HG02884 (cell line): ENCODE results near the gene SERGEF.

Experiments
- ATAC-seq: cut with Tn5 transposase; IDR thresholded peaks from one replicate; pipeline ENCODE4 v1.9.1; 2021; ENCODE audit warnings: mild to moderate bottlenecking, moderate library complexity; ENCODE audit not compliant: unreplicated experiment

SERGEF gene

GRCh38 chr11:17792161-17792560, 220.7 kb downstream of the SERGEF start:
- ATAC-seq: no peak

DNA sequence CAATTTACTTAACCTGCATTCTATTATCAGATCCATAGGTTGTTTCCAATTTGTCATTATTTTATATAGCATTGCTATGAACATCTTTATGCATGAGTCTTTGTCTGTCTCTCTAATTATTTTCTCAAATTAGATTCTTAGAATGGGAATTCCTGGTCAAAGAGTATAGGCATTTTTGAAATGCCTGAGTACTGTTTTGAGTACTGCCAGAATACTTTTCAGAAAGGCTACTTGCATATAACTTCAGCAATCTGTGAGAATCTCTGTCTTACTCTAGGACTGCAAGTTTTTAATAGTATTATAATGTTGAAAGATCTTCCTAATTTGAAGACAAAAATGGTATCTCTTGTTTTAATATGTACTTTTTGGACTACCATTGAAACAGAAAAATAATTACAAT, 221.7 kb downstream of the SERGEF start:
- no peak for ATAC-seq

DNA sequence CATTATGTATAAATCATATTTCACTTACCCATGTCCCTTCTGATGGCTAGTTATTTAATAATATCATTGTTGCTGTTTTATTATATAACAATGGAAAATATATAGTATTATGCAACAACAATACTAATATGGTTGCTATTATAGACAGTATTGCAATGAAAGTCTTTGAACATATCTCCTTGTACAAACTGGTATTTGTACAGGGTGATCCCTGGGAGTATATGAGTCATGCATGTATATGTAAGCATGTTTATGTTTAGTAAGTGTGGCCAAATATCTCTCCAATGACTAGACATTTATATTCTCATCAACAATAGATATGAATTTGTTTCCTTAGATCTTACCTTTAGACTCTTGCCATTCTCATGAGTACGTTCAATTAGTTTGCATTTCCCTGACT, 222.4 kb downstream of the SERGEF start:
- ATAC-seq: no peak

DNA sequence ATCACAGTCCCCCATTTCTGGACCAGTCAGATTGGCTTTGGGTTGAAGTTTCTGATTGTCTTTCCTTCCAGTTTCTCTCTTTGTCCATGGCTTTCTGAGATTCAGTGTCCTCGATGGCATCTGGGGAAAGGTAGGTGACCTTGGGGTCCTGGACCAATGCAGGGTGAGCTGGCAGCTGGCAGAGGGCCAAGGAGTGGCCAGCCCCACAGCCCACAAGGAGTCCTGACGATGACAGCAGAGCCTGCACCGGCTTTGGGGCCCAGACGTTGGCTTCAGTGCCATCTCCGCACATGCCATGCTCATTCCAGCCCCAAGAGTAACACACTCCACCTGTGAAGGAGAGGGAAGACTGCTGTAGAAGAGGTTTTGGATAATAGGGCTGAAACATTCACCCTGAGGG, 224.8 kb downstream of the SERGEF start:
- ATAC-seq: no peak

GRCh38 chr11:17786824-17787525, 225.9 kb downstream of the SERGEF start:
- no peak for ATAC-seq

GRCh38 chr11:17783878-17784277, 229.0 kb downstream of the SERGEF start:
- ATAC-seq: no peak

DNA sequence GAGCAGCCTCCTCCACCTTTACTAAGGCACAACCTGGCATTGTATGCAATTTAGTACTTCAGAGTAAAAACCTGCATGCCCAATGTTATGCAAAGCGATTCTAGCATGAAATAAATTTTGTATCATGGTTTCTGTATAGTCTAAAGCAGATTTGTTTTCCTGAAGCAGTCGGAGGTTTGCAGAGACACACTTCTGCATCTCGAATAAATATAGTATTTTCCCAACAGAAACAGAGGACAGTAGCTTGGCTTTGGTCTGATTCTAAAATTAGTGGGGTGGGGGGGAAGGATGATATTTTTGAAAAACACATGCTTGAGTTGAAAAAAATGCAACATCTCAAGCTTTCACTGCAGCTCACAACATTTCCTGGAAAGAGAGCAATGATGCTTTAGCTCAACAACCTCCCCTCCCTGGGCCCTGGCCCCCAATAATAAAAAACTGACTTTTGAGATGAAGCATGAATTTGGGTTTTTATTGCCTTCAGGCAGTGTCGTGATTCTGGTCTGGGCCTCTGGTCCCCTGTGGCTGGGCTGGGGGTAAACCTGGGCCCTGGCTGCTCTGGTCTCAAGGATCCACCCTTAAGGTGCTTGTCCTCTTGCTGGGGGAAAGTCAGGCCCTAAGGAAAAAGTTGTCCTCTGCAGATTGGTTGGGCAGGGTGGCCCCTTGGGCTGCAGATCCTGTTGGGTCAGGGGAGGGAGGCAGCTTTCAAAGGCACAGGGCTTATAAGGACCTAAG, 230.1 kb downstream of the SERGEF start:
- no peak for ATAC-seq

DNA sequence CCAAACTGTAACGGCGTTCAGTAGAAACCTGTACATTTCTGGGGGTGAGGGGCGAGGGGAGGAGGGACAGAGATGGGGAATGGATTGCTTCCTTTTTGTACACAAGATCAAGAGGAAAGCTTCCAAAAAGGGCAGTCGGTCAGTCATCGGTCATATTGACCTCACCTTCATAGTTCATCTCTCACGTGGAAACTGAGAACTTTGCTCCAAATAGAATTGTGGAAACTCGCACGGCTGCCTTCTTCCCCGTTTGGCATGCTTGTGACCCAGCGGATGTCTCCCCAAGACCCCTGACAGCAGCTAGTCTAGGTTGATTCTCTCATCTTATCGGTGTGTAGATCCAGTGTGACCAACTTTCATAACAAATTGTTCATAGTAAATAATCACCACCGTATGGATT, 230.7 kb downstream of the SERGEF start:
- ATAC-seq: no peak

DNA sequence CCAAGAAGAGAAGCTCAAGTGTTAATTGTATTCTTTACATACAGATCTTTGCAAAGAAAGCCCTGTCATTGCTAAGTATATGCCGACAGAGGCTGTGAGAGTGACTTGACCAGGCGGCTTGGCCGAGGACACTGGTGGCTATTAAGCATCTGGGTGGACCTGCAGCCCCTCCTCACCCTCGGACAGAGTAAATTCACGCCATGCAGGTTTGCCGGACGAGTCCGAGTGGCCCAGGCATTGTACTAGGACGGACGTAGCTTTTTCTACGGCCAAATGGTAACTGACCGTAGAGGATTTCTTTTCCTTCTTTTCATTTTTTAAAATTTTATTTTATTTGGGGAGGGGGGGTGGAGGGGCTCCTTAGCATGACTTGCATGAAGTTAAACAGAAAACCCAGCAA, 231.2 kb downstream of the SERGEF start:
- ATAC-seq: no peak

DNA sequence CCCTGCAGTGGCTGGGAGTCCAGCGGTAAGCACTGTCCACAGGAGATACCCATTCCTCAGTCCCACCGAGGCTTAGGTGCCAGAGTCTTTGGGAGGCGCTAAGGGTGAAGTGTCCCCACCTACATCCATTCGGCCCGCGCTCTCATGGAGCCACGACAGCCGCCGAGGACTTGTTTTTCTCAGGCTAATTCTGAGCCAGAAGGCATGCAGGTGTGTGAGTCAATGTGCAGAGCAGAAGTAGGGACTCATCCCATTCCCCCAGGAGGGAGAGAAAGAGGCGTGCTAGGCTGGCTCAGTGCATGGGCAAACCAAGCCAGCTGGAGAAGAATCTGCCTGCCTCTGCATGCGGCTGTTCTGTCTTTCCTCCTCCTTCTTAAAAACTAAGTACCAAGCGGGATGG, 231.6 kb downstream of the SERGEF start:
- no peak for ATAC-seq

- no peak for ATAC-seq
Measured at GRCh38 chr11:17780668-17781067, 232.2 kb downstream of the SERGEF start.

- ATAC-seq: no peak
Measured at GRCh38 chr11:17779861-17780594, 232.8 kb downstream of the SERGEF start.

- no peak for ATAC-seq
Measured at GRCh38 chr11:17778956-17779860, 233.6 kb downstream of the SERGEF start.

DNA sequence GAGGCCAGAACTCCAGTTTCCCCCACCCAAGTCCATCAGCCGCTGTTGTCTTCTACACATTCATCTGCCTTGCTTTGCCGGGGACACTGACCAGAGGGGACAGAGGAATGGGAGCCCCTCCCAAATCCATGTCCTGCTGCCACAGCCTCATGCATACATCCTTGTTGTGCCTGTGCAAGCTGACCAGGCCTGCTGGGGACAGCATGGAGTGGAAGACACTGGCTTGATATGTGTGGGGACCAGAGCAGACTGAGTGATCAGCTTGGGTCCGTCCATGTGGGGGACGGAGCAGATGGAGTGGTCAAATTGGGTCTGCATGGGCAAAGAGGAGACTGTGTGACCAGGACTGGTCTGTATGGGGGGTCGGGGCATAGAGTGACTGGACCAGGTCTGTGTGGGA, 234.5 kb downstream of the SERGEF start:
- ATAC-seq: no peak

- ATAC-seq: no peak
Measured at GRCh38 chr11:17777738-17778091, 235.1 kb downstream of the SERGEF start.

GRCh38 chr11:17777086-17777737, 235.6 kb downstream of the SERGEF start:
- ATAC-seq: no peak

DNA sequence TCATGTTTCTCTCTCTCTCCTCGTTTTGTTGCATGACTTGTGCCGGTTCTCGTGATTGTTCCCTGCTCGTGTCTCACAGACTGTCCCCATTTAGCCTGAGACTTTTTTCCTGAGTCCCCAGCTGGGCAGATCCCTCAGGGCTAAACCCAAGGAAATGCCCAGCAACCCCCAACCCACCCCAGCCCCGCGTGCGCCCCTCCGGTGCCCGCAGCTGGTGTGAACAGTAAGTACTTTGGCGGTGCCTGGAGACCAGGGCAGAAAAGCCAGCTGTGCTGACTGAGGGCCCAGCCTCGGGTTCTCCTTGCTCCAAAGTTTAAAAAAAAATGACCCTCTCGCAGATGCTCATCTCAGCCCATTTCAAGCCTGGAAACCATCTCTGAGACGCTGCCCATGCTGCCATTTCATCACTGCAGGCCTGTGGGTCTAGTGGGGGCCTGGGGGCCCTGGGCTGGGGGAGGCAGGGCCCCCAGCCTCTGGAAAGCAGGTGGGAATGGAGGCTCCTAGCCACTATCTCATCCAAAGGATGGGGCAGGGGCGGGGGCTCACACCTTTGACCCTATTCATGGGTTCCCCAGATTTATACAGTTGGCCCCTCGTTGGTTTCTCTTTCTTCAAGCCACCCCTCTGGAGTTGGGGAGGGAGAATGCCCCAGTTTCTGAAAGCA, 236.5 kb downstream of the SERGEF start:
- no peak for ATAC-seq

GRCh38 chr11:17775507-17776211, 237.2 kb downstream of the SERGEF start:
- no peak for ATAC-seq

DNA sequence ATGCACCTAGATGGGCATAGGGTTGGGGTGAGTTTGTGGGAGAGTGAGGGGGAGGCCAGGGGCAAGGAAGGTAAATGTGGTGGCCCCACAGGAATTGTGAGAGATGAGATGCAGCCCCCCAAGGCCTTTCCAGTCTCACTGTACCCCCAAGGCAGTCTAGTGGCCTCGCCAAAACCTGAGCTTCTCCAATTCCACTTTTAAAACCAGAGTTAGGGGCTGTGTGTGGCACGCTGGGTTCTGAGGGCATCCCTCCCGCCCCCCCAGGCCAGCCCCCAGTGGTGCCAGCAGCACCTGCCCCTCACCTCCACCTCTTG, 237.9 kb downstream of the SERGEF start:
- no peak for ATAC-seq
